Left ventricle myocardium inferior (tissue), 1 donor: Measurements from ENCODE around the gene SRM. TPM values are rescaled to one million over a fixed set of nuclear protein-coding genes. Genes with fewer than 3 reads are reported as not detected.
"Not testable (repeated sequence)": the region's sequence is repeated elsewhere in the genome, so short reads cannot be mapped to it uniquely, and the experiment has no call there.

Source experiments
- DNase-seq: peaks from one replicate; pipeline ENCODE4 v3.0.0-alpha.2; 2020
- H3K27ac ChIP-seq: fragments of 200-600 bp; replicated peaks from 2 replicates; pipeline ENCODE4 v1.8.0; 2021
- H3K27me3 ChIP-seq: fragments of 200-600 bp; 2 replicates; pipeline ENCODE4 v1.8.0; 2021; ENCODE audit warnings: low read depth
- H3K36me3 ChIP-seq: fragments of 200-600 bp; 2 replicates; pipeline ENCODE4 v1.8.0; 2021
- H3K4me1 ChIP-seq: fragments of 200-600 bp; 2 replicates; pipeline ENCODE4 v1.8.0; 2021
- H3K4me3 ChIP-seq: fragments of 200-600 bp; 2 replicates; pipeline ENCODE4 v1.8.0; 2021; ENCODE audit warnings: mild to moderate bottlenecking, moderate library complexity
- H3K9me3 ChIP-seq: fragments of 200-600 bp; replicated peaks from 2 replicates; pipeline ENCODE4 v1.8.0; 2021
- intact Hi-C: fragments of 100-400 bp; cut with micrococcal nuclease; formaldehyde crosslinking; loops from one replicate; pipeline ENCODE4 v1.11.0; 2022
- total RNA-seq: library from RNA; stranded (reverse); fragmentation: NEBNext Ultra II Directional; extraction: Animal tissue kit (Norgen Biotek cat#: 25700); gene quantifications from one replicate; pipeline ENCODE4 v1.2.1, GENCODE V29; 2021
- TF ChIP-seq, protein P1 (sequence below): fragments of 200-600 bp; IDR thresholded peaks from 2 replicates; pipeline ENCODE4 v1.8.0; 2021; ENCODE audit warnings: antibody characterized with exemption, mild to moderate bottlenecking, borderline replicate concordance
- donor health status: DM: no; HTN: yes; CAD: no; lungs with severe emphysema.

The SRM gene
- total RNA-seq, 1 donor from 2014 or later, result 53.9 TPM

DNA sequence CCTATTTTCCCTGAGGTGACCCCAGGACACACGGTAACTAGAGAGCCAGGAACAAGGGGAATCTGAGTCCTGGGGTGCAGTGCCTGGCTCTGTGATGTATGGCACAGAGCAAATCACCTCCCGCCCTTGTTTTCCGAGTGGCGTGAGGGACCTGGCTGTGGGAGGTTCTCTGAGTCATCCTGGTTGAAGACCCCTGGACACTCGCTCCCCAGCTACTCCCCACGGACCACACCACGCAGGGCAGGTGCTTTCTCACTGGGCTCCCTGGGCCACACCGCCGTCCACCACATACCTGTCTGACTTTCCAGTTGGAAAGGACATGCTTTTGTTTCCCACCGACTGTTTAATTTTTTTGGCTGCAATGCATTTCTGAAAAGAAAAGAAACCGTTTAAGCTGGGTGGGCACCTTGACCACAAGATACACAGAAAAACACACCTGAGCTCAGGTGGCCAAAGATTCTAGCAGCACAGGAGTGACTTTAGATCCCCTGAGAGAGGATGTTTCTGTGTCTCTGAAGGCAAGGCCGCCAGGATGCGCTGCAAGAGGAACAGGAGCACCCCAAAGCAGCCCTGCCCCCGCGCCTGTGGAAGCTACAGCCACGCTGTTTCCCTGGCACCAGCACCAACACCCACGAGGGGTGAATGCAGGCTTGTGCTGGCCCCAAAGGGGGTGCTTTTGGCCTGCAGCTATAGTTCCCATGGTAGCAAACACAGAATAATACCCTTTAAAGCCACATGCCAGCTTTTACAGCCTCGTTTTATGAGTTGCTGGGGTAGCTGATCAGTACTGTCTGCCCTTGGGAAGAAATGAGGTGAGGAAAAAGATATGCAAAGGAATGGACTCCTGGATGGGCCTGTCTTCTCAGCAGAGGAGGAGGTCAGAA, 8.1 kb upstream of the SRM start:
- Histone ChIP-seq H3K27ac (no peak overlapping the region), H3K4me1 (no peaks in the 10 kb centered on the region), H3K9me3 (peaks cover 5% of the 10 kb centered on the region), H3K4me3 (no peak overlapping the region), H3K27me3 (no peaks in the 10 kb centered on the region), H3K36me3 (peaks cover 84% of the 10 kb centered on the region)
- intact Hi-C loops, result no loop called here
- DNase-seq, result no peak
- TF ChIP-seq, protein P1, sequence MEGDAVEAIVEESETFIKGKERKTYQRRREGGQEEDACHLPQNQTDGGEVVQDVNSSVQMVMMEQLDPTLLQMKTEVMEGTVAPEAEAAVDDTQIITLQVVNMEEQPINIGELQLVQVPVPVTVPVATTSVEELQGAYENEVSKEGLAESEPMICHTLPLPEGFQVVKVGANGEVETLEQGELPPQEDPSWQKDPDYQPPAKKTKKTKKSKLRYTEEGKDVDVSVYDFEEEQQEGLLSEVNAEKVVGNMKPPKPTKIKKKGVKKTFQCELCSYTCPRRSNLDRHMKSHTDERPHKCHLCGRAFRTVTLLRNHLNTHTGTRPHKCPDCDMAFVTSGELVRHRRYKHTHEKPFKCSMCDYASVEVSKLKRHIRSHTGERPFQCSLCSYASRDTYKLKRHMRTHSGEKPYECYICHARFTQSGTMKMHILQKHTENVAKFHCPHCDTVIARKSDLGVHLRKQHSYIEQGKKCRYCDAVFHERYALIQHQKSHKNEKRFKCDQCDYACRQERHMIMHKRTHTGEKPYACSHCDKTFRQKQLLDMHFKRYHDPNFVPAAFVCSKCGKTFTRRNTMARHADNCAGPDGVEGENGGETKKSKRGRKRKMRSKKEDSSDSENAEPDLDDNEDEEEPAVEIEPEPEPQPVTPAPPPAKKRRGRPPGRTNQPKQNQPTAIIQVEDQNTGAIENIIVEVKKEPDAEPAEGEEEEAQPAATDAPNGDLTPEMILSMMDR, result no peak

DNA sequence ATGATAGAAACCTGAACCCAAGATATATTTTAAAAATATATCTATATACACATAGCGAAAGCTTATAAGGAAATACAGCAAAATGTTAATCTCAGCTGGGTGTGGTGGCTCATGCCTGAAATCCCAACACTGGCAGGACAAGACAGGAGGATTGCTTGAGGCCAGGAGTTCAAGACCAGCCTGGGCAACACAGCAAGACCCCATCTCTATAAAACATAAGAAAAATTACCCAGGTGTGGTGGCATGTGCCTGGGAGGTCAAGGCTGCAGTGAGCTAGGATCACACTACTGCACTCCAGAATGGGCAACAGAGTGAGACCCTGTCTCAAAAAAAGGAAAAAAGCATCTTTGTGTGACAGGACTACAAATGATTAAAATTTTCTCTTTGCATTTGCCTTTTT, 6.0 kb upstream of the SRM start:
- no peaks in the 10 kb centered on the region for H3K27me3 ChIP-seq
- peaks cover 5% of the 10 kb centered on the region for H3K9me3 ChIP-seq
- no peak overlapping the region for H3K4me3 ChIP-seq
- H3K4me1 ChIP-seq, result peaks cover 11% of the 10 kb centered on the region
- H3K27ac ChIP-seq, result no peak overlapping the region
- no peak for DNase-seq
- TF ChIP-seq, protein P1, result no peak
- intact Hi-C loops, result no loop called here
- peaks cover 62% of the 10 kb centered on the region for H3K36me3 ChIP-seq

DNA sequence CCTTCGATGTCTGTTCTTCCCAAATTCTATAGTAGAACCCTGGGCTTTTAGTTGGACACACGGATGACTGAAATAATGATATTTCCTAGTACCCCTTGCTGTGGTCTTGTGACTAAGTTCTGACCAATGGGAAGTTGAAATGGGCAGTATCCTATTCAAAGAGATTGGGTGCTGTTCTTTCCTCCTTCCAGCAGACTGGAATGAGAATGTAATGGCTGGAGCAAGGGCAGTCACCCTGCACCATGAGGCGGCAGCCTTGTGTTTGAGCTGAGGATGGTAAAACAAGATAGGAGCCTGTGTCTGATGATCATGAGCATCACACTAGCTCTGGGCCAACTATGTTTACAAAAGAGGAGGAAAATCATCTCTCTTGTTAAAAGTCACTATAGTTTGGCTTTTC, 5.1 kb upstream of the SRM start:
- TF ChIP-seq, protein P1, result no peak
- intact Hi-C loops, result no loop called here
- peaks cover 54% of the 10 kb centered on the region for H3K36me3 ChIP-seq

DNA sequence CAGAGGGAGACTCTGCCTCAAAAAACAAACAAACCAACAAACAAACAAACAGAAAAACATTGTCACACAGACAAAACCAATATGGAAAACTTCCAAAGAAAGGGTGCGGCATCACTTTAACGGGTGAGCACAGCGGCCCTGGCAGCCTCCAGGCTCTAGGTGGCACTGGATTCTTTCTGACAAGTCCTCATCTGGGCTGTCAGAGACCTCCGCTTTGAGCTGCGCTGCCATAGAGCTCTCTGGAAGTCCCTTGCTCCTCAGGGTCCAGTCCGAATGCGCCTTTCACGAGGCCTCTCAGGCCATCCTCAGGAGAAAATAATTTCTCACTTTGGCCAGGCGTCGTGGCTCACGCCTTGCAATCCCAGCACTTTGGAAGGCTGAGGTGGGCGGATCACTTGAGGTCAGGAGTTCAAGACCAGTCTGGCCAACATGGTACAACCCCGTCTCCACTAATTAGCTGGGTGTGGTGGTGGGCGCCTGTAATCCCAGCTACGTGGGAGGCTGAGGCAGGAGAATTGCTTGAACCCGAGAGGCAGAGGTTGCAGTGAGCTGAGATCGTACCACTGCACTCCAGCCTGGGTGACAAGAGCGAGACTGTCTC, 4.2 kb upstream of the SRM start:
- H3K9me3 ChIP-seq, H3K4me3 ChIP-seq, H3K27me3 ChIP-seq, DNase-seq, H3K27ac ChIP-seq, intact Hi-C loops: not testable (repeated sequence)
- H3K4me1 ChIP-seq, result peaks cover 24% of the 10 kb centered on the region
- H3K36me3 ChIP-seq, result peaks cover 45% of the 10 kb centered on the region

More for the DNA sequence above, 5.1 kb upstream of the SRM start:
- Histone ChIP-seq H3K27me3 (no peaks in the 10 kb centered on the region), H3K4me3 (no peak overlapping the region), H3K4me1 (peaks cover 18% of the 10 kb centered on the region), H3K9me3 (peaks cover 5% of the 10 kb centered on the region), H3K27ac (no peak overlapping the region)
- DNase-seq, result no peak

DNA sequence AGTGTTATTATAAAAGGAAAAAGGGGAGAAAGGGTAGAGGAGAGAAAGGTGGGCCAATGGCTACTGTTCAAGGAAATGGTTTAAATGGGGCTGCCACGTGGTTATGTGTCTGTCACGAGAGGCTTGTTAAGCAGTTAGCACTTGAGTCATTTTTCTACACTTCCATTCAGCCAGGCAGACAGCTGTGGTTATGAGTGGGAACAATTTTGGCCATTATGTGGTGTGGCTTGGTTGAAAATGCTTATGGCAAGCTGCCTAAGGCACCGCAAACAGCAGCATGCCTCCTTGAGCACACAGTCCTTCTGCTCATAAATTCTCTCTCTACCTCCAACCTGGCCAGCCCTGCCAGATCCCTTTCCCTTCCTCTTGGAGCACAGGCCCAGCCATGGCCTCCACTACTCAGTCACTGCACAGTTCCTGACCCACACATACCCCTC, 3.2 kb upstream of the SRM start:
- no peak overlapping the region for H3K4me3 ChIP-seq
- H3K9me3 ChIP-seq, result peaks cover 5% of the 10 kb centered on the region
- no peak for DNase-seq
- peaks cover 34% of the 10 kb centered on the region for H3K36me3 ChIP-seq
- no peak overlapping the region for H3K27ac ChIP-seq
- peaks cover 30% of the 10 kb centered on the region for H3K4me1 ChIP-seq
- TF ChIP-seq, protein P1, result no peak
- intact Hi-C loops, result no loop called here
- no peaks in the 10 kb centered on the region for H3K27me3 ChIP-seq
